Measurements from ENCODE around the gene METTL2B.
"Not testable (repeated sequence)": the region's sequence is repeated elsewhere in the genome, so short reads cannot be mapped to it uniquely, and the experiment has no call there.

The METTL2B gene

GRCh38 chr7:128455543-128456254, 20.8 kb upstream of the METTL2B start, which contains the start of gene HILPDA:
Gene HILPDA (plus strand): TSS chr7:128455878. CDS start chr7:128457269, 1,391 bp downstream.
- peak; percentile 96 for DNase-seq (ENCODE audit: low spot score)
- no peak for TF ChIP-seq CTCF (IDR thresholded peaks at IDR 0.05; ENCODE audit: extremely low read depth, insufficient read depth, missing control alignments)
- in situ Hi-C loops (cut with MboI; ENCODE audit: low pct_unique_long_range_greater_than_20kb, low sequenced_read_pairs, unreplicated experiment) = no loop called here

- in situ Hi-C loops (cut with MboI; ENCODE audit: low pct_unique_long_range_greater_than_20kb, low sequenced_read_pairs, unreplicated experiment) = no loop called here
- DNase-seq (ENCODE audit: low spot score) = peak; percentile 36
Observed at GRCh38 chr7:128456255-128456725, 20.3 kb upstream of the METTL2B start.

GRCh38 chr7:128457385-128457784, 19.2 kb upstream of the METTL2B start:
- in situ Hi-C loops (cut with MboI; ENCODE audit: low pct_unique_long_range_greater_than_20kb, low sequenced_read_pairs, unreplicated experiment); DNase-seq (ENCODE audit: low spot score): not testable (repeated sequence)

More at GRCh38 chr7:128456255-128456725, 20.3 kb upstream of the METTL2B start:
- TF ChIP-seq CTCF (IDR thresholded peaks at IDR 0.05; ENCODE audit: extremely low read depth, insufficient read depth, missing control alignments) = no peak

GRCh38 chr7:128458956-128459355, 17.6 kb upstream of the METTL2B start:
- TF ChIP-seq CTCF (IDR thresholded peaks at IDR 0.05; ENCODE audit: extremely low read depth, insufficient read depth, missing control alignments) = no peak
- in situ Hi-C loops (cut with MboI; ENCODE audit: low pct_unique_long_range_greater_than_20kb, low sequenced_read_pairs, unreplicated experiment) = no loop called here
- DNase-seq (ENCODE audit: low spot score) = no peak

- in situ Hi-C loops (cut with MboI; ENCODE audit: low pct_unique_long_range_greater_than_20kb, low sequenced_read_pairs, unreplicated experiment) = no loop called here
- TF ChIP-seq CTCF (IDR thresholded peaks at IDR 0.05; ENCODE audit: extremely low read depth, insufficient read depth, missing control alignments) = peak; percentile 82
- peak; percentile 78 for DNase-seq (ENCODE audit: low spot score)
Observed at GRCh38 chr7:128459394-128459878, 17.1 kb upstream of the METTL2B start.

GRCh38 chr7:128462460-128462859, 14.1 kb upstream of the METTL2B start:
- DNase-seq (ENCODE audit: low spot score) = no peak
- TF ChIP-seq CTCF (IDR thresholded peaks at IDR 0.05; ENCODE audit: extremely low read depth, insufficient read depth, missing control alignments) = no peak

GRCh38 chr7:128463345-128463744, 13.2 kb upstream of the METTL2B start:
- DNase-seq (ENCODE audit: low spot score); in situ Hi-C loops (cut with MboI; ENCODE audit: low pct_unique_long_range_greater_than_20kb, low sequenced_read_pairs, unreplicated experiment): not testable (repeated sequence)

More at GRCh38 chr7:128462460-128462859, 14.1 kb upstream of the METTL2B start:
- in situ Hi-C loops (cut with MboI; ENCODE audit: low pct_unique_long_range_greater_than_20kb, low sequenced_read_pairs, unreplicated experiment) = no loop called here

- in situ Hi-C loops (cut with MboI; ENCODE audit: low pct_unique_long_range_greater_than_20kb, low sequenced_read_pairs, unreplicated experiment); DNase-seq (ENCODE audit: low spot score): not testable (repeated sequence)
Observed at GRCh38 chr7:128463933-128464332, 12.6 kb upstream of the METTL2B start.

- in situ Hi-C loops (cut with MboI; ENCODE audit: low pct_unique_long_range_greater_than_20kb, low sequenced_read_pairs, unreplicated experiment); DNase-seq (ENCODE audit: low spot score): not testable (repeated sequence)
Observed at GRCh38 chr7:128466871-128467270, 9.7 kb upstream of the METTL2B start.

- in situ Hi-C loops (cut with MboI; ENCODE audit: low pct_unique_long_range_greater_than_20kb, low sequenced_read_pairs, unreplicated experiment); DNase-seq (ENCODE audit: low spot score): not testable (repeated sequence)
Observed at GRCh38 chr7:128477336-128477690, 765 bp downstream of the METTL2B start.

- DNase-seq (ENCODE audit: low spot score); in situ Hi-C loops (cut with MboI; ENCODE audit: low pct_unique_long_range_greater_than_20kb, low sequenced_read_pairs, unreplicated experiment): not testable (repeated sequence)
Observed at GRCh38 chr7:128479082-128479481, 2.5 kb downstream of the METTL2B start.

- DNase-seq (ENCODE audit: low spot score); in situ Hi-C loops (cut with MboI; ENCODE audit: low pct_unique_long_range_greater_than_20kb, low sequenced_read_pairs, unreplicated experiment): not testable (repeated sequence)
Observed at GRCh38 chr7:128488134-128488533, 11.6 kb downstream of the METTL2B start.
